Activated CD8-positive, alpha-beta memory T cell treated with anti-CD3 and anti-CD28 coated beads, Interleukin-2, amount 10 ng/mL, durations not matched to agents 7 days and 5 days (primary cell): ENCODE results near the gene UBE2S. TPM values are rescaled to one million over a fixed set of nuclear protein-coding genes. Genes with fewer than 3 reads are reported as not detected.
"Not testable (repeated sequence)": the region's sequence is repeated elsewhere in the genome, so short reads cannot be mapped to it uniquely, and the experiment has no call there.

Source experiments
- ATAC-seq: fragments of 150-1000 bp; cut with Tn5 transposase; one replicate; pipeline ENCODE4 v1.10.0; 2021; ENCODE audit warnings: moderate library complexity
- CTCF ChIA-PET: fragments of 350-600 bp; sonication (Branson Sonifier 250); formaldehyde crosslinking; loops from one replicate; lab custom pipeline; 2021; ENCODE audit warnings: antibody characterized with exemption; lab: Charles Lee
- DNase-seq: peaks from one replicate; pipeline ENCODE4 v3.0.0-alpha.2; 2020
- H3K27ac Mint-ChIP-seq: one replicate; pipeline ENCODE4 v1.8.0; 2021; ENCODE audit warnings: mild to moderate bottlenecking, mixed read lengths
- H3K27me3 Mint-ChIP-seq: one replicate; pipeline ENCODE4 v1.8.0; 2021; ENCODE audit warnings: mixed read lengths
- H3K36me3 Mint-ChIP-seq: one replicate; pipeline ENCODE4 v1.8.0; 2021; ENCODE audit warnings: mild to moderate bottlenecking, mixed read lengths
- H3K4me1 Mint-ChIP-seq: one replicate; pipeline ENCODE4 v1.8.0; 2021; ENCODE audit warnings: mixed read lengths
- H3K4me3 Mint-ChIP-seq: one replicate; pipeline ENCODE4 v1.8.0; 2021; ENCODE audit warnings: mild to moderate bottlenecking, moderate library complexity, mixed read lengths
- H3K9me3 Mint-ChIP-seq: one replicate; pipeline ENCODE4 v1.8.0; 2022; ENCODE audit warnings: low read depth, mixed read lengths
- total RNA-seq, 2 experiments: library from RNA; stranded (reverse); gene quantifications; one replicate each; pipeline ENCODE4 v1.2.3, GENCODE V29; 2021

Gene UBE2S
- total RNA-seq, 2 experiments from 2014 or later: 311 to 421 TPM

DNA sequence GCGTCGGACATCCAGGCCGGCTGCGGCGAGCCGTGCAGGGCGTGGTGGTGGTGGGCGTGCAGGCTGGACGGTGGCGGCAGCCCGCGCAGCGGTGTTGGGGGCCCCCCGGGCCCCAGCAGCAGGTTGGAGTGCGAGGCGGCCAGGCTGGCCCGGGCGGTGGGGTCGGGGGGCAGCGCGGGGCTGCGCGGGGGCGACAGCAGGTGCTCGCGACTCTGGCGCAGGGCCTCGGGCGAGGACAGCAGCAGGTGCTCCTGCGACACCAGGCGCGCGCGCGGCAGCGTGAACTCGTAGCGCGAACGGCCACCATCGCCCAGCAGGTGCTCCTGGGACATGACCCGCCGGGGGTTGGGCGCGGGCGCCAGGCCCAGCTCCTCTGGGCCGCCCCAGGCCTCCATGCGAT lies 25.7 kb upstream of the UBE2S start:
- H3K4me3 Mint-ChIP-seq: no peak overlapping the region
- DNase-seq (no peak), ATAC-seq (no peak)
- CTCF ChIA-PET: no interaction called here
- no peaks in the 10 kb centered on the region for H3K36me3 Mint-ChIP-seq
- no peak overlapping the region for H3K27ac Mint-ChIP-seq
- peaks cover 18% of the 10 kb centered on the region for H3K27me3 Mint-ChIP-seq
- no peaks in the 10 kb centered on the region for H3K4me1 Mint-ChIP-seq
- no peaks in the 10 kb centered on the region for H3K9me3 Mint-ChIP-seq

DNA sequence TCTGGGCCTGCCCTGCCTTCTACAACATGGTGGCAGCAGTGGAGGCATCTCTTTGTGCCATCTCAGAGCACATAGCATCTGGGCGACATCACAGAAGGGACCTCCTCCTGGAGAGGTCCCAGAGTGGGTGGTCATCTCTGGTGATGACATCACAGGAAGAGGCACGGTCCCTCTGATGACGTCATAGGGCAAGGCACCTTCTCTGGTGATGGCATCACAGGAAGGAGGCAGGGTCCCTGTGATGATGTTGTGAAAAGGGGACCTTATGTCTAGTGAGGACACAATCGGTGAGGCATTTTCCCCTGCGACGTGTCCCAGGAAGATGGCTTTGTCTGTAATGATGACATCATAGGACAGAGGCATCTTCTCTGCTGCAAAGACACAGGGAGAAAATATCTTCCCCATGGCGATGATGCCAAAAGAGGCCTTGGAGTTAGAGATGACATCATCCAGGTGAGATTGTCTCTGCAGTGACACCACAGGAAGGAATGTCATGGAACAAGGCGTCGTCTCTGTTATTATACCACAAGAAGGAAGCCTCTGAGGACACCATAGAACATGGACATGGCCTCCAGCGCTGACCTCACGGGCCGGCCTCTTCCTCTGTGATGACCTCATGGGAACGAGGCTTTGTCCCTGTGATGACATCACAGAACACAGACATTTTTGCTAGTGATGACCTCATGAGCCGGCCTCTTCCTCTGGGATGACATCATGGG lies 24.8 kb upstream of the UBE2S start:
- no peak overlapping the region for H3K27ac Mint-ChIP-seq
- no peak for DNase-seq

DNA sequence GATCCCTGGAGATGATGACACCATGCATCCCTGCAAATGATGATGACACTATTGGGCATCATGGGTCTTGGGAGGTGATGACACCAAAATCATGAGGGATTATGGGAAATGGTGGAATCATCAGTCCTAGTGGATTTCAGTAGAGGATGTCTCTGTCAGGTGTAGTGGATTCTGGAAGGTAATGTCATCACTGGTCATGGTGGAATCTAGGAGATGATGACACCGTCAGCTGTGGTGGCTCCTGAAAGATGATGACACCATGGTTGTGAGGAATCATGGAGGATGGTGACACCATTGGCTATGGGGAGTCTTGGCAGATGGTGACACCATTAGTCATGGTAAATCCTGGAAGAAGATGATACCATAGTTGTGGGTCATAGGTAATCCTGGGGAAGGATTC lies 23.6 kb upstream of the UBE2S start:
- Mint-ChIP-seq H3K36me3 (no peaks in the 10 kb centered on the region), H3K27me3 (peaks cover 12% of the 10 kb centered on the region), H3K4me3 (no peak overlapping the region), H3K9me3 (no peaks in the 10 kb centered on the region), H3K27ac (no peak overlapping the region), H3K4me1 (no peaks in the 10 kb centered on the region)
- ATAC-seq (no peak), DNase-seq (no peak)
- CTCF ChIA-PET: no interaction called here

More for the DNA sequence above, 24.8 kb upstream of the UBE2S start:
- CTCF ChIA-PET: no interaction called here
- H3K4me1 Mint-ChIP-seq: no peaks in the 10 kb centered on the region
- no peak overlapping the region for H3K4me3 Mint-ChIP-seq
- H3K36me3 Mint-ChIP-seq: no peaks in the 10 kb centered on the region
- H3K27me3 Mint-ChIP-seq: peaks cover 19% of the 10 kb centered on the region
- ATAC-seq: no peak
- no peaks in the 10 kb centered on the region for H3K9me3 Mint-ChIP-seq

DNA sequence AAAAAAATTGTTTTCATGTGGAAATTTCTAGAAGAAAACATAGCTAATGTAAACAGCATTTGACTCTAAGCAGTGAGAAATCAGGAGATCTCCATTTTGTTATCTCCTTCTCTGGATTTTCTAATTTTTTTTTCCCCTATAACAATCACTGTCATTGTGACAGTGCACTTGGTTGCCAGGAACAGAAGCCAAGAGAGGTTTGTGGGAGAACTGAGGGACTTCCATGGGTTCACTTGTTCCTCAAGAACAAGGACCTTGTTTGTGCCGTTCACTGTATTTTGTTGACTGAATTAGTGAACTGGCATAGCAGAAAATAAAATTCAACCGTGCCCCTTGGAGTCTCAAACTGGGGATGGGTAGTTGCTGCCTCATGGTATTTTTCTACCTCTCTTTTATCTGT lies 18.5 kb upstream of the UBE2S start:
- Mint-ChIP-seq H3K4me3 (no peak overlapping the region), H3K27ac (no peak overlapping the region), H3K9me3 (no peaks in the 10 kb centered on the region), H3K4me1 (peaks cover 6% of the 10 kb centered on the region), H3K36me3 (no peaks in the 10 kb centered on the region), H3K27me3 (peaks cover 22% of the 10 kb centered on the region)
- DNase-seq (no peak), ATAC-seq (no peak)
- CTCF ChIA-PET: no interaction called here

DNA sequence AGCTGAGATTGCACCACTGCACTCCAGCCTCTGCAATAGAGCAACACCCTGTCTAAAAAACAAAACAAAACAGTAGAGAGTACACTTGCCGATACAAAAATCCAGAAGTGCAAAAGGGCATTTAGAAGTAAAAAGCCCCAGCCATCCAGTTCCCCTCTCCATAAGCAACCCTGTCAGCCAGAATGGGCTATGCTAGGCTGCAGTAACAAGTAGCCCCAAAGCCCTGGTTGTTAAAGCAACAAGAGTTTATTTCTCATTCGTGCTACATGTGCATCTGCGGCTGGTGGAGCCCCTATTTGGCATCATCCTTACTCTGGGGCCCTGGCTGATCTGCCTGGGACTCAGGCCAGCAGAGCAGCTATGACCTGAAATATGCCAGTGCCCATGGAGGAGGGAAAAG lies 16.9 kb upstream of the UBE2S start:
- CTCF ChIA-PET: no interaction called here
- H3K27me3 Mint-ChIP-seq: peaks cover 31% of the 10 kb centered on the region
- no peak overlapping the region for H3K27ac Mint-ChIP-seq

DNA sequence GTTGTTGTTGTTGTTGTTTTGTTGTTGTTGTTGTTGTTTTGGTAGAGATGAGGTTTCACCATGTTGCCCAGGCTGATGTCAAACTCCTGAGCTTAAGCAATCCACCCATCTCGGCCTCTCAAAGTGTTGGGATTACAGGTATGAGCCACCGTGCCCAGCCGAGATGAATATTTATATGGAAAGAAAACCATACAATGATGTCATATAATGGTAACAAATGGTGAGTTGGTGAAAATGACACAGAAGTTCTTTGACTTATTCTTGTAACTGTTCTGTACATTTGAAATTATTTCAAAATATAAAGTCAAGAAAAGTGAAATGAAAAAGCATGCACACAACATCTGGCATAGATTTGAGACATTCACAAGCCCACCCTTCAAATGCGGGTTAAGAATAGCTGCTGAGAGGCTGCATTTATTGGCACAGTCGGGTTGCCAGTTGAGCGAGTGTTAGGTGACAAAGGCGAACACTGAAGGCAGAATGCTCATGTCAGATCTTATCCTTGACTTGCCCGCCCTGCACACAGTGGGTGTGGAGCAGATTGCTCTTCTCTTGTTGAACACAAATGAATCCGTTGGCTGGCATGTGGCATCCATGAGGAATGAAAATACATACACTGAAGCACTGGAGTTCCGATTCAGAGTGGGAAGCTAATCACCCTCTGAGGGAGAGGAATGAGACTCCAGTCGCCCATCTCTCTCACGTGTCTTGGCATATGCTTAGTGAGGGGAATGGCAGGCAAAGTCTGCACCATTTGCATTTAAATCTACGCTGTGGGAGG lies 15.8 kb upstream of the UBE2S start:
- CTCF ChIA-PET: interaction anchor here (1.0 kb wide), 1 partner anchor 40 kb away, joined by 3 read pairs; the partner anchor contains the start of gene TMEM238
- H3K4me1 Mint-ChIP-seq: peaks cover 11% of the 10 kb centered on the region
- ATAC-seq (no peak), DNase-seq (no peak)
- H3K27me3 Mint-ChIP-seq: peaks cover 31% of the 10 kb centered on the region
- no peaks in the 10 kb centered on the region for H3K9me3 Mint-ChIP-seq
- no peaks in the 10 kb centered on the region for H3K36me3 Mint-ChIP-seq
- H3K4me3 Mint-ChIP-seq: no peak overlapping the region
- H3K27ac Mint-ChIP-seq: no peak overlapping the region

More for the DNA sequence above, 16.9 kb upstream of the UBE2S start:
- DNase-seq (no peak), ATAC-seq (no peak)
- Mint-ChIP-seq H3K36me3 (no peaks in the 10 kb centered on the region), H3K4me1 (peaks cover 11% of the 10 kb centered on the region), H3K4me3 (no peak overlapping the region), H3K9me3 (no peaks in the 10 kb centered on the region)

DNA sequence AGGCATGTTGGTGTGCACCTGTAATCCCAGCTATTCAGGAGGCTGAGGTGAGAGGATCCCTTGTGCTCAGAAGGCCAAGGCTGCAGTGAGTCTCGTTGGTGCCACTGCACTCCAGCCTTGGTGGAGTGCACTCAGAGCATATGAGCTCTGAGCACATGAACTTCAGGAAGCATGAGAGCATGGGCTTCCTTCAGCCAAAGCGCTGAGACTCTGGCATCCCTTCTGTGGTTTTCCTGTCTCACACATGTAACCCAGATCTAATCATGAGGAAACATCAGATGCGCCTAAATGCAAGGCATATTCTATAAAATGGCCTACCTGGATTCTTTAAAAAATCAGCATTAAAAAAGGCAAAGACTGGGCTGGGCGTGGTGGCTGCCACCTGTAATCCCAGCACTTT lies 13.7 kb upstream of the UBE2S start:
- not testable (repeated sequence) for H3K27ac Mint-ChIP-seq, H3K9me3 Mint-ChIP-seq, DNase-seq, H3K4me3 Mint-ChIP-seq, H3K36me3 Mint-ChIP-seq
- peaks cover 28% of the 10 kb centered on the region for H3K27me3 Mint-ChIP-seq
- H3K4me1 Mint-ChIP-seq: peaks cover 16% of the 10 kb centered on the region
- ATAC-seq: peak; percentile 66
- CTCF ChIA-PET: interaction anchor here (0.6 to 1.0 kb wide), 3 partner anchors 16 to 82 kb away, joined by 3 read pairs; no protein-coding TSS in a partner anchor

DNA sequence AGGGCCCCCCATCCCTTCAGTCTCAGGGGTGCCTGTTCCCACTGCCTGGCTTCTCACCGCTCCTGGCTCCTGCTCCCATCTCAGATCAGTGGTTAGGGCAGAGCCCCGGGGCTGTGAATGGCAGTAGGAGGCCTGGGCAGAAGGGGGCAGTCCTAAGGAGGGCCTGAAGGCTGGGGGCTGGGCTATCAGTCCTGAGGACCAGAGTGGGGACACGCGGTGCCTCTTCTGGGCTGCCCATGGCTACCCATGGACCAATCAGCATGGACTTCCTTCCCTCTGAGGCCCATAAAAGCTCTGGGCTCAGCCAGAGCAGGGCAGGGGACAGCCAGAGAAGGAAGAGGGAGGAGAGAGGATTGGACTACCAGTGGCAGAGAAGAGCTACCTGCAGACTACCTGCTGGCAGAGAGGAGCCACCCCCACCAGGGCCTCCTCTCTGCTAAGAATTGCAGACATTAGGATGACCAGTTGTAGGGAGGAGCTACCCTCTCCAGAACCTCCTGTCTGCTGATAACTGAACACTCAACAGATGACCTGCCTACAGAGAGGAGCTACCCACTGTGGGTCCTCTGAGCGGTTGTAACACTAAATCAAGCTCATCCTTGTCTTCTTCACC lies 12.1 kb upstream of the UBE2S start:
- no peak for DNase-seq

DNA sequence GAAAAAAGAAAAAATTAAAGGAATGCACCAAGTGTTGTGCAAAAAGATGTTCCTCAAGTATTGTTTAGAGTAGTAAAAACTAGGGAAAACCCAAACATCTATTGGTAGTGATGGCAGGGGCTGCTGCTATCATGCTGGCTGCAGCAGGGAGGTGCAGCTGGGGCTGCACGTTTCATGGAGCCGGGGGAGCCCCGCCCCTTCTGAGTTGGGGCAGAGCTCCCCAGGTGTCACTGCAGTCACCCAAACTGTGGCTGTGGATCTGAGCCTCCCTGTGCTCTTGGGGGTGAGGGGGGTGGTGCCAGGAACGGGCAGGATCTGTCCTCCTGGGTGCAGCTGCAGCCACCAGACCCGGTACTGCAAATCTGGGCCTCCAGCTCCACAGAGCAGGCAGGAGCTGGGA lies 11.5 kb upstream of the UBE2S start:
- Mint-ChIP-seq H3K36me3 (no peaks in the 10 kb centered on the region), H3K9me3 (no peaks in the 10 kb centered on the region), H3K4me3 (no peak overlapping the region), H3K4me1 (peaks cover 16% of the 10 kb centered on the region), H3K27ac (no peak overlapping the region), H3K27me3 (peaks cover 17% of the 10 kb centered on the region)
- ATAC-seq (no peak), DNase-seq (no peak)
- CTCF ChIA-PET: interaction anchor here (0.7 to 3.8 kb wide), 11 partner anchors 12 to 452 kb away, joined by 3 to 25 read pairs (median 3); partner anchors contain the start of gene UBE2S

More for the DNA sequence above, 12.1 kb upstream of the UBE2S start:
- ATAC-seq: no peak
- peaks cover 20% of the 10 kb centered on the region for H3K27me3 Mint-ChIP-seq
- CTCF ChIA-PET: interaction anchor here (0.8 to 3.8 kb wide), 6 partner anchors 84 to 283 kb away, joined by 3 to 25 read pairs (median 4); no protein-coding TSS in a partner anchor
- H3K4me3 Mint-ChIP-seq: no peak overlapping the region
- no peaks in the 10 kb centered on the region for H3K9me3 Mint-ChIP-seq
- peaks cover 16% of the 10 kb centered on the region for H3K4me1 Mint-ChIP-seq
- H3K36me3 Mint-ChIP-seq: no peaks in the 10 kb centered on the region
- no peak overlapping the region for H3K27ac Mint-ChIP-seq

DNA sequence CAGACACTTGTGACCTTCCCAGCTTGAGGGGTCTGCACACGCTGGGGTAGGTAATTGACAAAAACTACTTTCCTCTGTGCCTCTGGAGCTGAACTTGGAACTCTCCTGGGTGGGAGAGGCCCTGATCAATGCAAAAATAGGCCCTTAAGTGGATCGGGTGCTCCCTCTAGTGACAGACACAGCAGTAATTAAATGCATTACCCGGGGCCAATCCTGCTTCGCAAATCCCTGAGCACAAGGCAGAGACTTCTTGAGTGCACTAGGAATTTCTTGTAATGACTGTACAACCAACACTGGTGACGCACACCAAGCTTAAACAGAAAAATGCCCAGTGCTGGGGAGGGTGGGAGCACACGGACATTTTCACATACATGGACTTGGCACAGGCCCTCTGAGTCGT lies 10.6 kb upstream of the UBE2S start:
- CTCF ChIA-PET: interaction anchor here (0.7 to 3.8 kb wide), 23 partner anchors 9 to 451 kb away, joined by 3 to 25 read pairs (median 3); partner anchors contain the start of genes HSPBP1, KMT5C, TMEM238 and UBE2S
- ATAC-seq: peak; percentile 72
- H3K36me3 Mint-ChIP-seq: no peaks in the 10 kb centered on the region

DNA sequence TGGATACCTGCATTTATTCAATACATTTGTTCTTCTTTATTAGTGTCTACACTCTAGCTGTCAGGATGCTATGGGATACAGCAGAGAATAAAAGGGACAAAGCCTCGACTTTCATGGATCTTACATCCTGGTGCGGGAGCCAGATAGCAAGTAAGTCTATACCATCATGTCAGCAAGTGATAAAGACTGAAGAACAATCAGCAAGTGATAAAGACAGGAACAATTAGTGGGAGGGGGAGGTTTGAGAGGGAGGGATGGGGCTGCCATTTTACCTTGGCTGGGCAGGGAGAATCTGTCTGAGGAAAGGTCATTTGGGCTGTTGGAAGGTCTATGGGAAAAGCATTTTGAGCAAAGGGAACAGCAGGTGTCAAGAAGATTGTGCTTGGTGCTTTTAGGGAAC lies 2.6 kb upstream of the UBE2S start:
- no peak overlapping the region for H3K4me3 Mint-ChIP-seq
- H3K9me3 Mint-ChIP-seq: no peaks in the 10 kb centered on the region
- peaks cover 26% of the 10 kb centered on the region for H3K4me1 Mint-ChIP-seq
- H3K36me3 Mint-ChIP-seq: peaks cover 26% of the 10 kb centered on the region
- ATAC-seq (no peak), DNase-seq (no peak)
- no peak overlapping the region for H3K27ac Mint-ChIP-seq
- peaks cover 8% of the 10 kb centered on the region for H3K27me3 Mint-ChIP-seq
- CTCF ChIA-PET: interaction anchor here (2.0 to 2.4 kb wide), 2 partner anchors 8 to 108 kb away, joined by 8 to 12 read pairs; no protein-coding TSS in a partner anchor

More for the DNA sequence above, 10.6 kb upstream of the UBE2S start:
- H3K4me3 Mint-ChIP-seq: no peak overlapping the region
- H3K27ac Mint-ChIP-seq: no peak overlapping the region
- peaks cover 13% of the 10 kb centered on the region for H3K27me3 Mint-ChIP-seq
- peak; percentile 68 for DNase-seq
- peaks cover 16% of the 10 kb centered on the region for H3K4me1 Mint-ChIP-seq
- no peaks in the 10 kb centered on the region for H3K9me3 Mint-ChIP-seq

DNA sequence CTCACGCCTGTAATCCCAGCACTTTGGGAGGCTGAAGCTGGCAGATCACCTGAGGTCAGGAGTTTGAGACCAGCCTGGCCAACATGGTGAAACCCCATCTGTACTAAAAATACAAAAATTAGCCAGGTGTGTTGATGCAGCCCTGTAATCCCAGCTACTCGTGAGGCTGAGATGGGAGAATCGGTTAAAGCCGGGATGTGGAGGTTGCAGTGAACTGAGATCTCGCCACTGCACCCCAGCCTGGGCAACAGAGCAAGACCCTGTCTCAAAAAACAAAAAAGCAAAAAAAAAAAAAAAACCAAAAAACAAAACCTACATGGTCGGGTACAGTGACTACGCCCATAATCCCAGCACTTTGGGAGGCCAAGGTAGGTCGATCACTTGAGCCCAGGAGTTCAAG lies 1.6 kb upstream of the UBE2S start:
- peaks cover 30% of the 10 kb centered on the region for H3K4me1 Mint-ChIP-seq
- ATAC-seq, H3K9me3 Mint-ChIP-seq, H3K27me3 Mint-ChIP-seq, DNase-seq, H3K4me3 Mint-ChIP-seq: not testable (repeated sequence)
- CTCF ChIA-PET: interaction anchor here (0.9 to 2.4 kb wide), 5 partner anchors 9 to 151 kb away, joined by 3 to 12 read pairs (median 4); partner anchors contain the start of gene TMEM238
- H3K27ac Mint-ChIP-seq: peak overlapping the region; percentile 97
- H3K36me3 Mint-ChIP-seq: peaks cover 29% of the 10 kb centered on the region

DNA sequence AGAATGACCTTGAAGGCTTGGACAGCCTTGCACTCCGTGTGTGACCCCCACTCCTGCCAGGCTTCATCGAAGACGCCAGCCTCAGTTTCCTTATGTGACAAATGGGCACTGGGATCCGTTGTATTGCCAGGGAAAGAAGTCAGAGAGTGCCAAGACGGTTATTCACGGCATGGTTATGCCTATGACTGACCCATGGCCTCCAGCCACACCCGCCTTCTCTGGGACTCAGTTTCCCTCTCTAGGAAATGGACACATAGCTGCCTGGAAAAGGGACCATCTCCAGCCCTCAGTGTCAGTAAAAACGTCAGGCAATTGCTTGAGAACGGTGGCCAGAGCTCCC lies 915 bp upstream of the UBE2S start:
- ATAC-seq (no peak), DNase-seq (no peak)
- H3K27me3 Mint-ChIP-seq: peaks cover 5% of the 10 kb centered on the region
- H3K4me3 Mint-ChIP-seq: peak overlapping the region; percentile 88
- H3K27ac Mint-ChIP-seq: peak overlapping the region; percentile 97
- no peaks in the 10 kb centered on the region for H3K9me3 Mint-ChIP-seq
- CTCF ChIA-PET: interaction anchor here (0.9 to 2.4 kb wide), 5 partner anchors 9 to 151 kb away, joined by 3 to 12 read pairs (median 4); partner anchors contain the start of gene TMEM238
- H3K36me3 Mint-ChIP-seq: peaks cover 34% of the 10 kb centered on the region
- H3K4me1 Mint-ChIP-seq: peaks cover 35% of the 10 kb centered on the region
